Urinary bladder (tissue), 4 donors: ENCODE results near the gene KCNT1. TPM values are rescaled to one million over a fixed set of nuclear protein-coding genes. Genes with fewer than 3 reads are reported as not detected.

Experiments
- DNase-seq: peaks from one replicate; pipeline ENCODE4 v3.0.0-alpha.2; 2015; ENCODE audit errors: extremely low spot score
- H3K27ac ChIP-seq: one replicate; pipeline ENCODE4 v1.5.1; 2013; ENCODE audit warnings: low read depth, mild to moderate bottlenecking, moderate library complexity
- H3K36me3 ChIP-seq: one replicate; pipeline ENCODE4 v1.6.1; 2013; ENCODE audit warnings: mild to moderate bottlenecking, moderate library complexity; ENCODE audit not compliant: insufficient read depth
- H3K4me1 ChIP-seq: one replicate; pipeline ENCODE4 v1.6.1; 2013; ENCODE audit warnings: mild to moderate bottlenecking, moderate library complexity; ENCODE audit not compliant: insufficient read depth
- H3K4me3 ChIP-seq: one replicate; pipeline ENCODE4 v1.5.1; 2013; ENCODE audit warnings: low read depth, low read length
- WGBS: extraction: QIAGEN DNeasy Blood & Tissue Kit; methylation state at CpG from one replicate; pipeline ENCODE4 v1.1.7; 2013; 5-methylcytosine and 5-hydroxymethylcytosine counted together
- polyA plus RNA-seq: library from polyadenylated mRNA; stranded (reverse); fragments of 200-250 nt; gene quantifications from one replicate; pipeline ENCODE4 v1.2.3, GENCODE V29; 2013
- total RNA-seq: library from RNA; depleted of rRNA; stranded (reverse); fragments of >200 nt; gene quantifications from one replicate; pipeline ENCODE4 v1.2.3, GENCODE V29; 2014
- donor health status: healthy with polysubstance abuse.
- donor health status: healthy.

KCNT1 gene
- total and polyA plus RNA-seq, 2 donors: 0.37 to 0.58 TPM

- DNase-seq: no peak
- H3K4me1 ChIP-seq: no peaks in the 10 kb centered on the region
- WGBS: 87% methylated on average over 28 of the region's 28 CpGs
- no peak overlapping the region for H3K27ac ChIP-seq
- H3K4me3 ChIP-seq: no peak overlapping the region
- peaks cover 16% of the 10 kb centered on the region for H3K36me3 ChIP-seq
Observed at GRCh38 chr9:135815830-135816650, 114.1 kb downstream of the KCNT1 start.

- Histone ChIP-seq H3K27ac (no peak overlapping the region), H3K4me1 (no peaks in the 10 kb centered on the region), H3K4me3 (no peak overlapping the region), H3K36me3 (peaks cover 16% of the 10 kb centered on the region)
- 95% methylated on average over 12 of the region's 12 CpGs for WGBS
- DNase-seq: no peak
Observed at GRCh38 chr9:135816651-135816970, 114.6 kb downstream of the KCNT1 start.

GRCh38 chr9:135817951-135818717 lies 116.1 kb downstream of the KCNT1 start:
- 97% methylated on average over 66 of the region's 66 CpGs for WGBS
- no peaks in the 10 kb centered on the region for H3K4me1 ChIP-seq
- no peak overlapping the region for H3K27ac ChIP-seq
- no peak overlapping the region for H3K4me3 ChIP-seq
- H3K36me3 ChIP-seq: peaks cover 20% of the 10 kb centered on the region
- DNase-seq: no peak

GRCh38 chr9:135818718-135819475 lies 116.9 kb downstream of the KCNT1 start:
- Histone ChIP-seq H3K4me1 (no peaks in the 10 kb centered on the region), H3K36me3 (peaks cover 15% of the 10 kb centered on the region), H3K4me3 (no peak overlapping the region), H3K27ac (no peak overlapping the region)
- DNase-seq: no peak
- WGBS: 96% methylated on average over 43 of the region's 43 CpGs

- Histone ChIP-seq H3K4me1 (no peaks in the 10 kb centered on the region), H3K36me3 (peaks cover 10% of the 10 kb centered on the region), H3K27ac (no peak overlapping the region), H3K4me3 (no peak overlapping the region)
- DNase-seq: no peak
- 91% methylated on average over 13 of the region's 13 CpGs for WGBS
Observed at GRCh38 chr9:135819905-135820304, 117.9 kb downstream of the KCNT1 start.

GRCh38 chr9:135820661-135821060 lies 118.7 kb downstream of the KCNT1 start:
- DNase-seq: no peak
- Histone ChIP-seq H3K27ac (no peak overlapping the region), H3K36me3 (peaks cover 7% of the 10 kb centered on the region), H3K4me1 (no peaks in the 10 kb centered on the region), H3K4me3 (no peak overlapping the region)
- WGBS: 96% methylated on average over 18 of the region's 18 CpGs

- DNase-seq: no peak
- H3K4me3 ChIP-seq: no peak overlapping the region
- peaks cover 7% of the 10 kb centered on the region for H3K36me3 ChIP-seq
- H3K4me1 ChIP-seq: no peaks in the 10 kb centered on the region
- 96% methylated on average over 20 of the region's 20 CpGs for WGBS
- no peak overlapping the region for H3K27ac ChIP-seq
Observed at GRCh38 chr9:135821116-135821515, 119.1 kb downstream of the KCNT1 start.

- 94% methylated on average over 27 of the region's 27 CpGs for WGBS
- Histone ChIP-seq H3K36me3 (peaks cover 7% of the 10 kb centered on the region), H3K27ac (no peak overlapping the region), H3K4me3 (no peak overlapping the region), H3K4me1 (no peaks in the 10 kb centered on the region)
- DNase-seq: no peak
Observed at GRCh38 chr9:135821733-135822373, 119.9 kb downstream of the KCNT1 start.

GRCh38 chr9:135822374-135822755 lies 120.4 kb downstream of the KCNT1 start:
- DNase-seq: no peak
- H3K4me3 ChIP-seq: no peak overlapping the region
- 97% methylated on average over 18 of the region's 18 CpGs for WGBS
- peaks cover 7% of the 10 kb centered on the region for H3K36me3 ChIP-seq
- H3K27ac ChIP-seq: no peak overlapping the region
- H3K4me1 ChIP-seq: no peaks in the 10 kb centered on the region

- Histone ChIP-seq H3K4me1 (no peaks in the 10 kb centered on the region), H3K4me3 (no peak overlapping the region), H3K27ac (no peak overlapping the region), H3K36me3 (peaks cover 5% of the 10 kb centered on the region)
- WGBS: 93% methylated on average over 12 of the region's 12 CpGs
- DNase-seq: no peak
Observed at GRCh38 chr9:135823036-135823435, 121.1 kb downstream of the KCNT1 start.

- Histone ChIP-seq H3K27ac (no peak overlapping the region), H3K4me3 (no peak overlapping the region), H3K4me1 (no peaks in the 10 kb centered on the region), H3K36me3 (peaks cover 3% of the 10 kb centered on the region)
- DNase-seq: no peak
- 93% methylated on average over 25 of the region's 25 CpGs for WGBS
Observed at GRCh38 chr9:135825435-135826187, 123.6 kb downstream of the KCNT1 start.

GRCh38 chr9:135826188-135826545 lies 124.2 kb downstream of the KCNT1 start:
- WGBS: 97% methylated on average over 14 of the region's 14 CpGs
- no peak overlapping the region for H3K27ac ChIP-seq
- H3K36me3 ChIP-seq: peaks cover 3% of the 10 kb centered on the region
- DNase-seq: no peak
- H3K4me3 ChIP-seq: no peak overlapping the region
- no peaks in the 10 kb centered on the region for H3K4me1 ChIP-seq

GRCh38 chr9:135827301-135827700 lies 125.3 kb downstream of the KCNT1 start:
- no peak for DNase-seq
- no peaks in the 10 kb centered on the region for H3K4me1 ChIP-seq
- WGBS: 96% methylated on average over 12 of the region's 12 CpGs
- no peak overlapping the region for H3K4me3 ChIP-seq
- H3K36me3 ChIP-seq: peaks cover 3% of the 10 kb centered on the region
- no peak overlapping the region for H3K27ac ChIP-seq
